HPDE6-E6E7 (cell line): ENCODE measurements around the gene ZBTB24.

Experiments
- DNase-seq: peaks from one replicate; pipeline ENCODE4 v3.0.0; 2011; ENCODE audit warnings: missing footprints; ENCODE audit errors: extremely low spot score

ZBTB24 gene

DNA sequence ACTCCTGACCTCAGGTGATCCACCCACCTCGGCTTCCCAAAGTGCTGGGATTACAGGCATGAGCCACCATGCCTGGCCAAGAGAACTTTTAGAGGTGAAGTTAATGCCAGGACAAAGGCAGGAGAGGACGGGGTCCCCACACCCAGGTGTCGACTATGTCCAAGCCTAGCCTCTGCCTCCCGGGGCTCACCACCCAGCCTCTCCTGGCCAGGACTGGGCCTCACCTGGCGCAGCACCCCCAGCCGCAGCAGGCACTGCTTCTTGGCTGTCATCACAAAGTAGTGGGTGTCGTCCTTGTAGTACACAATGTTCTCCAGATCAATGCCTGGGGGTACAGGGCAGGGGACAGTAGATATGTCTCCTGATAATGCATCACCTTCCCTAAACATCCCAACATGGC is 31.6 kb downstream of the ZBTB24 start:
- DNase-seq, result no peak

GRCh38 chr6:109450801-109451200 is 32.2 kb downstream of the ZBTB24 start:
- no peak for DNase-seq

DNA sequence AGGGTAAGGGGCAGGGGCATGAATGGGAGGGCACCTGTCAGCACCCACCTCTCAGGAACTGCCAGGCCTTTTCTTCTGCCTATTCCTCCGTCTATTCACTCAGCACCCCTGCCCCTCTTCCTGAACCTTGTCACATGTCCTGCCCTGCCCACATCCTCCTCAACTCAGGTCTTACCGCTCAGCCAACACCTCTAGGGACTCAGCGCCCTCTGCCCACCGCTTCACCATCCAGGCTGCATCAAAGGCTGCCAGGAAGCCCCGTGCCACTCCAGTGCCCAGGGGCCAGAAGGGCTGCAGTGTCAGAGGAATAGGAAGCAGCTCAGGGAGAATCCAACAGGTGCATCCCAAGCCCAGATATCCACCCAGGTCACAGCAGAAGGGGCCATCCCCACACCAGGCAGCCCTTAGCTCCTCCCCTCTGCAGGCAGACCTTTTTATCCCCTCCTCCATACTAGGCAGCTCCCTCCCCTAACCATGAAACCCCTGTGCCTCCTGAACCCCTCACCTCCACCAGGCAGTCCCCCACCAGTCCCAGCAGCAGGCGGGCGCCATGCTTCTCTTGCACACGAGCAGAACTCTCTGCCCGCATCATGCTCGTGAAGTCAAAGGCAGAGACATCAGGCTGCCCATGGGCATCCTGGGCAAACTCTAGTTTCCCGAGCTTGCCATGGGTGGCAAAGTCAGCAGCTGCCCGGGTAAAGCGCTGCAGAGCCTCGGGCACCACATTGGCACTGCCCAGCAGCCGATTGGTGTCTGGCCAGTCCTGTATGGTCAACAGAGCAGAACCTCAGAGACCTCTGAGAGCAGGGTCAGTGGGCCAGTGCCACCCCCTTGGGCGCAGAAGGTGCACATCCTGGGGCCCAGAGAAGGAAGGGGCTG is 33.0 kb downstream of the ZBTB24 start:
- DNase-seq, result no peak

DNA sequence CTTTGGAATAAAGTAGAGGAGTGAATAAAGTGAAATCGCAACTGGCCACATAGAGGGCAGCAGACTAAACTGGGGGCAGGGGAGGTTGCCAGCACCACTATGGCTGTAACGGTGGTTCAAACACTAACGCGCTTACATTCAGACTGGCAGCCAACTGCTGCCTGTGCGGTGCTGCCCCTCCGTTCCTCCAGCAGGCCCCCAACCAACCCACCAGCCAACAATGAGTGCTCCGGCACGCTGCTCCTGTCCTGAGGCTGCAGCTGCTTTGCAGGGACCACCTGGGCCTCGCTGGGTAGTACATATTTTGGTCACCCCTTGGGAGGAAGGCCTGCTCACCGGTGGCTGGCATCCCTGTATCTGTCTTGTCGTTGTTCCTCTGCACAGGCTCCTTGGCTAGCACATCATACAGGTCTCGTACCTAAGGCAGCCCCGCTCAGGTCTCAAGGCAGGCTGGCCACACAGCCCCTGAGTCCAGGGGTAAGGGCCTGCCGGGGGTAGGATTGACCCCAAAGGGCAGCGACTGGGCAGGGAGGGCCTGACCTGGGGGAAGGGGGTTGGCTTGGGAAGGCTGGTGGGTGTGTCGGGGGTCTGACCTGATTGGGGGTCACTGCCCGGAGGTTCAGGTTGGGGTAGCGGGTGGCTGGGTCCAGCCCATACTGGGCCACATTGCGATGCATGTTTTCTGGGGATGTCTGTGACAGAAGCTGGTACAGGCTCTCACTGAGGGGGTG is 33.8 kb downstream of the ZBTB24 start:
- DNase-seq, result no peak

DNA sequence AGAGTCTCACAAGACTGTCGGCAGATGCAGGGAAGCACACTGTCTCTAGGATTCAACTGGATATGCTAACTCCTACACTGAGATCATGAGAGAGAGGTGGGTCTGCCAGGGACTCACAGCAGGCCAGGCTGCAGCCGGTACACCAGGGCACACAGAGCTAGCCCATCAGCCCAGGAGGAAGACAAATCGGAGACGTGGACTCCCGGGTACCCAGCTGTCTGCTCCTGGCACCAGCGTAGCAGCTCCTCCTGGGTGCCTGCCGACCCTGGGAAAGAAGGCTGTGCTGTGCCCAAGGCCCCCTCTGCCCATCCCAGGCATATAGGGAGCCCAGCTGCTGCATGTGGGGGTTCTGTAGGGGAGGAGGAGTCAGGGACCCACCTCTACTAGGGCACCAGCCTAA is 34.4 kb downstream of the ZBTB24 start:
- no peak for DNase-seq

- DNase-seq, result no peak
Measured at GRCh38 chr6:109447878-109448555, 35.0 kb downstream of the ZBTB24 start.

- no peak for DNase-seq
Measured at GRCh38 chr6:109447087-109447486, 35.9 kb downstream of the ZBTB24 start.

GRCh38 chr6:109446541-109446940 is 36.5 kb downstream of the ZBTB24 start:
- no peak for DNase-seq

GRCh38 chr6:109446072-109446471 is 36.9 kb downstream of the ZBTB24 start:
- no peak for DNase-seq

GRCh38 chr6:109445382-109445781 is 37.6 kb downstream of the ZBTB24 start:
- DNase-seq, result no peak

DNA sequence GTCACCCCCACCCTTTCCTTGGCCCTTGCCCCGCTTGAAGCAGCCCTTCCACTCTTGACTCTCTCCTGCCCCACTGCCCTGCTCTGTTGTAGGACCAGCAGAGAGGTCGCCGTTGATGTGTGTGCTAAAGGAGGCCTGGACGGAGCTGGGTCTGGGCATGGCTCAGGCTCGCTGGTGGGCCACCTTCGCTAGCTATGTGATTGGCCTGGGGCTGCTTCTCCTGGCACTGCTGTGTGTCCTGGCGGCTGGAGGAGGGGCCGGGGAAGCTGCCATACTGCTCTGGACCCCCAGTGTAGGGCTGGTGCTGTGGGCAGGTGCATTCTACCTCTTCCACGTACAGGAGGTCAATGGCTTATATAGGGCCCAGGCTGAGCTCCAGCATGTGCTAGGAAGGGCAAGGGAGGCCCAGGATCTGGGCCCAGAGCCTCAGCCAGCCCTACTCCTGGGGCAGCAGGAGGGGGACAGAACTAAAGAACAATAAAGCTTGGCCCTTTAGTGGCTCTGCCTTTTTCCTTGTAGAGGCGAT is 39.5 kb downstream of the ZBTB24 start:
- no peak for DNase-seq

GRCh38 chr6:109442393-109442924 is 40.6 kb downstream of the ZBTB24 start:
- DNase-seq, result no peak

GRCh38 chr6:109441069-109441816 is 41.8 kb downstream of the ZBTB24 start:
- peak; percentile 49 for DNase-seq

DNA sequence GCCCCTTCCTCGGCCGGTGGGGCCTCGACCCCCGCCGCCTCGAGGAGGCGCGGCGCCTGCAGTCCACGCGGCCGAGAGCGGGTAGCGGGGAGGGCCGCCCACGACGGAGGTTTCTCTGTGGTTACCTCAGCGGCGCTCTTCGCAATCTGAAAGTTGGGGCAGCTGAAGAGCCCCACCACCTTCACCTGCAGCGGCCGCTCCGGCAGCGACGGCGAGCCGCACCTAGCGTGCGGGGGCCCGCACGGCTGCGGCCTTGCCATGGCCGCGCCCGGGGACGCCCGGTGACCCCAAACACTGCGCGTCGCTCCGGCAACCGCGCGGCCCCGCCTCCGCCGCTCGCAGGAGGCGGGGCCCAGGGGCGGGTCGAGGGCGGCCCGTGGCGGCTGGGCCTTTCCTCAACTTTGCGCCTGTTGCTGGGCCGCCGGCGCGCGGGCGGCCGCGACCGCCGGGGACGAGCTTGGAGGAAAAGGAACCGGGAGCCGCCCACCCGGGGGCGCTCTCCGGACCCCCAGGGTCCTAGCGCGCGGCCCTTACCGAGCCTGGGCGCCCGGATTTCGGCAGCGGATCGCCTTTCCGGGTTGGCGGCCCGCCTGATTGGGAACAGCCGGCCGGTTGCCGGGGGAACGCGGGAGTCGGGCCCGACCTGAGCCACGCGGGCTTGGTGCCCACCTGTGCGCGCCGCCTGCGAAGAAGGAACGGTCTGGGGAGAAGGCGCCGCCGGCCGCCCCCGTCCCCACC is 42.5 kb downstream of the ZBTB24 start, which contains the start of the genes PPIL6 and SMPD2:
Gene PPIL6 (minus strand): TSS at position 298 of the 738 bp plus-strand sequence. CDS start 38 bp downstream, at position 260.
Gene SMPD2 (plus strand): TSS at position 394 of the 738 bp plus-strand sequence. CDS start 398 bp downstream, outside the sequence.
- peak; percentile 84 for DNase-seq

DNA sequence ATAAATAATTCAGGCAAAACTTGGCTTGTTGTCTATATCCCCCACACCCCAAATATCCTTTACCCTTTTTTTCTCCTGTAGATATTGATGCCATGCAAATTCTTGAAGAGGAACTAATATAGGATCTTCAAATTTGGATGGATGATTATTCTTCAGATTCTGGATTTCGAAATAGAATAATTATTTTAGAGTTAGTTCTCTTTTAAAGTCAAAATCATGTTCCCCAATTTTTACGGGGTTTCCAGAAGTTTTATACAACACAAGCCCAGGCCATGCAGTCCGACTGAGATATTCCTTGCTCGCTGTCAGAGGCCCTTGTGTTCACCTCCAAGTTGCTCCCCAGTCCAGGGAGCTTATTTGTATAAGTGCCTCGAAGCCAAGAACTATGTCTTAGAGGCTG is 47.0 kb downstream of the ZBTB24 start:
- DNase-seq, result no peak

DNA sequence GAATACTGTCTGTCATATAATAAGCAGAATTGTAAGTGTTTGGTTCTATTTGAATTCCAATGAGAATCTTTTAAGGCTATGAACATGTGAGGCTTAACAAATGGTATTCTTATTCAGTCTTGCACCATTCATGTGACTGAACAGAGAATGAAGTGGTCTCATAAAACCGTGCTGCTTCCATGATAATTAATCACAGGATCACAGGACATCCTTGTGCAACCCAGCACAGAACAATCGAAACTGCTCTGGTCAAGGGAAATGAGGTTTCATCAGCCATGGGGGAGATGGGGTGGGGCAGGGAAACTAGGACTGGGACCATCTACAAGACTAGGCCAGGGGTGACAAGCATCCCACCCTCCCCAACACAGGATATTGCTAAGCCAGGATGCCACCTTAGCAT is 48.6 kb downstream of the ZBTB24 start:
- DNase-seq, result no peak

GRCh38 chr6:109429496-109429895 is 53.5 kb downstream of the ZBTB24 start:
- no peak for DNase-seq

DNA sequence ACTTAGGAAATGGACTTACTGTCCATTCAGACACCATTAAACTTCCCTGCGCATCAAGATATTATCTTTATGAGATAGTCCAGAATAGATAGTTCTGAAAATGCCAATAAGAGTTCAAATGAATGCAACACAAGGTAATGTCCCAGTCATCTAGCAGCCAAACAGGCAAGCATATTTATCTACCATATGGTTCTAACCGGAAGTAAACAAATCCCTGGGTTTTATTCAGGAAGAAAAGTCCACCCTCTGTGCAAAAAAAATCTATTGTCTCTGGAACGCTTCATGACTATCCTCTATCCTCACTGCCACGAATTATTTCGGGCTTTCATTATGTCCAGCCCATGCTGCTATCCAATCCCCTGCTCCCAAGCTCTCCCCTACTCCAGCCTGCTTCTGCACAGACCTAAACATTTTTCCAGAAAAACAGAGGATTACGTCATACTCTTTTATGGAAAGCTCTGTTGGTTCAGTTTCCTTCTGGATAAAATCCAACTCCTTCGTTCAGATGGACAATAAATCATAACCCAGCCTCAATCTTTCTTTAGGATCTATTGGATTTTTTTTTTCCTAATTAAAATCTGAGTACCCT is 54.0 kb downstream of the ZBTB24 start:
- DNase-seq, result no peak

GRCh38 chr6:109424946-109425345 is 58.1 kb downstream of the ZBTB24 start:
- no peak for DNase-seq

DNA sequence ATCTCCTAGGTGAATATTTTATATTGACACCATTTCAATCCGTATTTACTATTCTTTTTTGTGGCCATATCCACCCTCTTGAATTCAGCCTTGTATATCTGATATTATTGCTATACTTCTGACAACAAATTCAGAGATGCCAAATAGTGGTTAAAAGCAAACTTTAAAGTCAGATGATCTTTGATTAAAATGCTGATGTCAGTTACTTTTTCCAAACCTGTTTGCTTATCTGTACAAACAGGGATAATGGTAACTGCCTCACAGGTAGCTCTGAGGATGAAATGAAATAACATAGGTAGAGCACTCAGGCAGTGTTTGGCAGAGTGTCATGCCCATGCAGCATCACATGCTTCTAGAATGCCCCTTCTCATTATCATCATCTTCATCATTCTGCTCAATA is 61.8 kb downstream of the ZBTB24 start:
- DNase-seq, result no peak
